ENCODE measurements around the gene KLHL14.

The KLHL14 gene

DNA sequence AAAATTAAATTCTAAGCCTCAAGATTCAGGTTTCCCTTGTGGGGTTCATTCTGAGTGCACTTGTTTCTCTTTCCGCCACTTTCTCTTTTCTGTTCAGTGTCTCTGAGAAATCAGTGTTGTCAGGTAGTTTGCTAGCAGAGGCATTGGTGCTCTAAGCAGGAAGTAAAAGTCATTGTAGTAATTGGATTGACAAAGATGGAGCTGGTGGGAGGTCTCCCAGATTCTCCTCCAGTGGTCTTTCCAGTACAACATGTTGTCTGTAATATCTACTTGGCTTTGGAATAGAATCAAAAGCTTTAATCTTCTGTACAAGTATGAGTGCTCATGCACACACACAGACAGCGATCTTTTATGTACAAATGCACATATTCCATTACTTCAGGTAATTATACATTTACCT lies 135.6 kb downstream of the KLHL14 start:
- no peak for TF ChIP-seq ZNF274 (IDR thresholded peaks at IDR 0.05; ENCODE audit: low read depth, low read length)
- TF ChIP-seq SUZ12 (IDR thresholded peaks at IDR 0.05; ENCODE audit: extremely low read depth, insufficient read depth, insufficient read length): no peak
- no peak for TF ChIP-seq YY1 (IDR thresholded peaks at IDR 0.05; ENCODE audit: insufficient read depth, insufficient read length)

DNA sequence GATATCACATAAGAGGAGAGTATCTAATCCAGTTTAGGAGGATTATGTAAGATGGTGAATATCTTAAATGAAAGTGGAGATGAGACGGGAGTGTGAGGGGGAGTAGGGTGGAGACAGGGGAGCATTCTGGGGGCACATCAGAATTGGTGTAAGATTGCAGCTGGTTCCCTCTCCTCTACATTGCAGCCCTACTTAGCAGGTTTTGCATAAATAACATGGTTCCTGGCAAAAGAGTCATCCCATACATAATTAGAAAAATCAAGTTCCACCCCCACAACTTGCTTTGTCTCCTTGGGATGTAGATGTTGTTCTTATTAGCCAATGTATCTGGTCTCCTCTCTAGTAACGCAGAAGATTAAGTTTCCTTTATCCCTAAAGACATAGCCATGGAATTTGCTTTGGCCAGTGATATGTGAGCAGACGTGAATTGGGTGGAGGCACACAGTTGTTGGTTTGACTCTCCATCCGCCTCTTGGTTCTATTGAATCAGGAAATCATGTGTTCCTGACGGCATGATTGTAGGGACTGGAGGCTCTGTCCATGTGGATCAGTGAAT lies 137.9 kb downstream of the KLHL14 start:
- no peak overlapping the region for H3K9ac ChIP-seq (ENCODE audit: insufficient read length, low read depth)
- H3K9me3 ChIP-seq (ENCODE audit: insufficient read depth, low read length): no peaks in the 10 kb centered on the region
- no peak for DNase-seq (ENCODE audit: low read depth, low spot score)
- no peak for TF ChIP-seq YY1 (IDR thresholded peaks at IDR 0.05; ENCODE audit: insufficient read depth, insufficient read length)
- TF ChIP-seq ZNF274 (IDR thresholded peaks at IDR 0.05; ENCODE audit: low read depth, low read length): no peak
- no peak for TF ChIP-seq SUZ12 (IDR thresholded peaks at IDR 0.05; ENCODE audit: extremely low read depth, insufficient read depth, insufficient read length)
- no peak overlapping the region for H3K4me3 ChIP-seq (ENCODE audit: insufficient read length, low read depth)
- H3K27me3 ChIP-seq (ENCODE audit: insufficient read depth, insufficient read length): no peaks in the 10 kb centered on the region
- H3K4me1 ChIP-seq (ENCODE audit: insufficient read depth, insufficient read length): no peaks in the 10 kb centered on the region
- no peaks in the 10 kb centered on the region for H3K36me3 ChIP-seq (ENCODE audit: insufficient read depth, insufficient read length, low read length)

More for the DNA sequence above, 135.6 kb downstream of the KLHL14 start:
- H3K4me3 ChIP-seq (ENCODE audit: insufficient read length, low read depth): no peak overlapping the region
- no peaks in the 10 kb centered on the region for H3K36me3 ChIP-seq (ENCODE audit: insufficient read depth, insufficient read length, low read length)
- no peak for DNase-seq (ENCODE audit: low read depth, low spot score)
- no peak overlapping the region for H3K9ac ChIP-seq (ENCODE audit: insufficient read length, low read depth)
- no peaks in the 10 kb centered on the region for H3K9me3 ChIP-seq (ENCODE audit: insufficient read depth, low read length)
- no peaks in the 10 kb centered on the region for H3K27me3 ChIP-seq (ENCODE audit: insufficient read depth, insufficient read length)
- no peaks in the 10 kb centered on the region for H3K4me1 ChIP-seq (ENCODE audit: insufficient read depth, insufficient read length)

DNA sequence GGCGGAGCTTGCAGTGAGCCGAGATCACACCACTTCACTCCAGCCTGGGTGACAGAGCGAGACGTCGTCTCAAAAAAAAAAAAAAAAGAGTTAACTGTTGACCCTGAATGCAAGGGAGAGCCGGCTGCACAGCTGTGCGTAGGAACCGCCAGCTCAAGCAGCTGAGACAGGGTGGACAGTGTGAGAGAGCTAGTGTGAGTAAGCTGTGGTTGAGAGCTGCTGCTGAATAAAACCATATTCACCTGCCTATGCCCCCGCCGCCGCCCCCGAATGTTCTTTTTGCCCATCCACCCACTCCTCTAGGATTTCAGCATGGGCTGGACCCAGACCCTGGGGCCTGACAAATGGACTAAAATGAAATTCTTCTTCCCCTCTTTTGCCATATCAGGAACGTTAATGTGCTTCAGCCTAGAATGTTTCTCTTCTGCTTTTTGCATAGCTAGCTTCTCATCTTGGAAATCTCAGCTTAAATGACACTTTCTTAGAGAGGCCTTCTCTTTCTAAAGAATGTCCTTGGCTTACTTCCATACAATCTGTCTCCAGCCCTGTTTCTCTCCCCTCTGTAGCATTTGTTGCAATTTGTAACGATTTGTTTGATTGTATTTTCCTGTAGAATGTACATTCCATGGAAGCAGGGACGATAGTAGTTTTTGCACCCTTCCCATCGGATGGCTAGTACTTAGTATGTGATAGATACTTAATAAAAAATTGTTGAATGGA lies 142.7 kb downstream of the KLHL14 start:
- H3K9ac ChIP-seq (ENCODE audit: insufficient read length, low read depth): no peak overlapping the region
- H3K36me3 ChIP-seq (ENCODE audit: insufficient read depth, insufficient read length, low read length): no peaks in the 10 kb centered on the region
- H3K4me1 ChIP-seq (ENCODE audit: insufficient read depth, insufficient read length): no peaks in the 10 kb centered on the region
- H3K4me3 ChIP-seq (ENCODE audit: insufficient read length, low read depth): no peak overlapping the region
- TF ChIP-seq ZNF274 (IDR thresholded peaks at IDR 0.05; ENCODE audit: low read depth, low read length) (no peak), SUZ12 (IDR thresholded peaks at IDR 0.05; ENCODE audit: extremely low read depth, insufficient read depth, insufficient read length) (no peak), YY1 (IDR thresholded peaks at IDR 0.05; ENCODE audit: insufficient read depth, insufficient read length) (no peak)
- no peak for DNase-seq (ENCODE audit: low read depth, low spot score)
- no peaks in the 10 kb centered on the region for H3K9me3 ChIP-seq (ENCODE audit: insufficient read depth, low read length)
- no peaks in the 10 kb centered on the region for H3K27me3 ChIP-seq (ENCODE audit: insufficient read depth, insufficient read length)

GRCh38 chr18:32629292-32629691 lies 143.5 kb downstream of the KLHL14 start:
- TF ChIP-seq SUZ12 (IDR thresholded peaks at IDR 0.05; ENCODE audit: extremely low read depth, insufficient read depth, insufficient read length) (no peak), YY1 (IDR thresholded peaks at IDR 0.05; ENCODE audit: insufficient read depth, insufficient read length) (no peak), ZNF274 (IDR thresholded peaks at IDR 0.05; ENCODE audit: low read depth, low read length) (no peak)
- no peaks in the 10 kb centered on the region for H3K27me3 ChIP-seq (ENCODE audit: insufficient read depth, insufficient read length)
- no peaks in the 10 kb centered on the region for H3K9me3 ChIP-seq (ENCODE audit: insufficient read depth, low read length)
- H3K4me1 ChIP-seq (ENCODE audit: insufficient read depth, insufficient read length): no peaks in the 10 kb centered on the region
- H3K4me3 ChIP-seq (ENCODE audit: insufficient read length, low read depth): no peak overlapping the region
- no peaks in the 10 kb centered on the region for H3K36me3 ChIP-seq (ENCODE audit: insufficient read depth, insufficient read length, low read length)
- DNase-seq (ENCODE audit: low read depth, low spot score): no peak
- no peak overlapping the region for H3K9ac ChIP-seq (ENCODE audit: insufficient read length, low read depth)

DNA sequence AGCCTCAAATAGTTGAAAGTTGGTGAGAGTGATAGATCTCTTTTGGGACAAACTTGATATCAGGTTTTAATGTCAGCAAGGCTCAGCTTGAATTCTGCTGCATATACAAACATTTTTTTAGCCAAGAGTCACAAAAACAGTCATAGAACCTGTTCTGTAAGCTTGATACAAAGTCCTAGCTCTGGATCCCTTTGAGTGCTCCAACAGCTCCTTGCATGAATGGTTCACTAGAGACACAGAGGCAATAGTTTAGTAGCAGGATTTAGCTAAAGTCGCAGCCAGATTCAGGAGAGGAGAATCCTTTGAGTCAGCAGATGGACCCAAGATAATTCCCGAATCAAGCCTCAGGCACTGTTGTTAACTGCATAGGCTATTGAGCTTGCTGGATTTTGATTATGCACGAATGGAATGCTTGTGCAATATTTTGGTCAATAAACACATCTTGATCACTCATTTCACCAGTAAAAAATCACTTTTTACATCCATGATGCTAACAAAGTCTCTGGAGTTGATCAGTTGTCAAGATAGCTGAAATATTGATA lies 148.6 kb downstream of the KLHL14 start:
- TF ChIP-seq ZNF274 (IDR thresholded peaks at IDR 0.05; ENCODE audit: low read depth, low read length) (no peak), SUZ12 (IDR thresholded peaks at IDR 0.05; ENCODE audit: extremely low read depth, insufficient read depth, insufficient read length) (no peak), YY1 (IDR thresholded peaks at IDR 0.05; ENCODE audit: insufficient read depth, insufficient read length) (no peak)
- no peaks in the 10 kb centered on the region for H3K9me3 ChIP-seq (ENCODE audit: insufficient read depth, low read length)
- no peaks in the 10 kb centered on the region for H3K36me3 ChIP-seq (ENCODE audit: insufficient read depth, insufficient read length, low read length)
- no peak for DNase-seq (ENCODE audit: low read depth, low spot score)
- no peak overlapping the region for H3K9ac ChIP-seq (ENCODE audit: insufficient read length, low read depth)
- no peaks in the 10 kb centered on the region for H3K27me3 ChIP-seq (ENCODE audit: insufficient read depth, insufficient read length)
- no peaks in the 10 kb centered on the region for H3K4me1 ChIP-seq (ENCODE audit: insufficient read depth, insufficient read length)
- no peak overlapping the region for H3K4me3 ChIP-seq (ENCODE audit: insufficient read length, low read depth)

DNA sequence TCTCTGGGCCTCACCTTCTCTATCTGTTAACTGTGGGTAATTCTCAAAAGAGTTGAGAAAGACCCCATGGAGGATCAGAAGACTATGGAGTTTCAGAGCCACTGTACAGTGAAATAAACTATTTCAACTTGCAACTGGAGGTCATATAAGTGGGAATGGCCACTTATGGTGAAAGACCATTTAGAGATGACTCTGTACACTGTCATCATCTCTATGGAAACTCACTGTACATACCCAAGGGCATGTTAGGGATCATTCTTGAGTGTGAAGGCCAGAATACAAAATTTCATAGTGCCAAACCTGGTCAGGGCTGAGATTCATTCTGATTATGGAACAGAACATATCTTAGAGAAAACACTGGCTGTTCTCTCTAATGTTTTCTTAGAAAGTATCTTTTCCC lies 149.3 kb downstream of the KLHL14 start:
- H3K9me3 ChIP-seq (ENCODE audit: insufficient read depth, low read length): no peaks in the 10 kb centered on the region
- no peaks in the 10 kb centered on the region for H3K27me3 ChIP-seq (ENCODE audit: insufficient read depth, insufficient read length)
- no peak overlapping the region for H3K9ac ChIP-seq (ENCODE audit: insufficient read length, low read depth)
- H3K36me3 ChIP-seq (ENCODE audit: insufficient read depth, insufficient read length, low read length): no peaks in the 10 kb centered on the region
- H3K4me3 ChIP-seq (ENCODE audit: insufficient read length, low read depth): no peak overlapping the region
- TF ChIP-seq YY1 (IDR thresholded peaks at IDR 0.05; ENCODE audit: insufficient read depth, insufficient read length): no peak
- no peak for TF ChIP-seq SUZ12 (IDR thresholded peaks at IDR 0.05; ENCODE audit: extremely low read depth, insufficient read depth, insufficient read length)
- no peak for TF ChIP-seq ZNF274 (IDR thresholded peaks at IDR 0.05; ENCODE audit: low read depth, low read length)
- no peak for DNase-seq (ENCODE audit: low read depth, low spot score)
- H3K4me1 ChIP-seq (ENCODE audit: insufficient read depth, insufficient read length): no peaks in the 10 kb centered on the region
